Type B pancreatic cell (in vitro differentiated cells): ENCODE results near the gene HRH1. TPM values are rescaled to one million over a fixed set of nuclear protein-coding genes. Genes with fewer than 3 reads are reported as not detected.

Source experiments
- DNase-seq: peaks from one replicate; pipeline ENCODE4 v3.0.0; 2021; ENCODE audit warnings: mixed read lengths; ENCODE audit not compliant: unreplicated experiment; ENCODE audit errors: extremely low spot score
- H3K27ac Mint-ChIP-seq: 2 replicates; pipeline ENCODE4 v1.8.0; 2021; ENCODE audit warnings: mild to moderate bottlenecking, mixed read lengths
- H3K27me3 Mint-ChIP-seq: 2 replicates; pipeline ENCODE4 v1.8.0; 2021; ENCODE audit warnings: mixed read lengths
- H3K36me3 Mint-ChIP-seq: 2 replicates; pipeline ENCODE4 v1.8.0; 2021; ENCODE audit warnings: mixed read lengths
- H3K4me1 Mint-ChIP-seq: one replicate; pipeline ENCODE4 v1.8.0; 2021; ENCODE audit warnings: mixed read lengths; ENCODE audit not compliant: unreplicated experiment
- H3K4me3 Mint-ChIP-seq: 2 replicates; pipeline ENCODE4 v1.8.0; 2021; ENCODE audit warnings: mild to moderate bottlenecking, mixed read lengths
- H3K9me3 Mint-ChIP-seq: 2 replicates; pipeline ENCODE4 v1.8.0; 2021; ENCODE audit warnings: mixed read lengths
- CTCF ChIP-seq: fragments of 200-600 bp; sonication (generic); conservative IDR thresholded peaks from 2 replicates; pipeline ENCODE4 v1.5.0; 2021; ENCODE audit warnings: antibody characterized with exemption, mild to moderate bottlenecking
- total RNA-seq: library from RNA; stranded (reverse); gene quantifications from 2 replicates; pipeline ENCODE4 v1.2.1, GENCODE V29; 2021; ENCODE audit warnings: low replicate concordance

Gene HRH1
- total RNA-seq, 1 donor from 2014 or later = 4.7 TPM

GRCh38 chr3:11300970-11301369, 146.7 kb downstream of the HRH1 start:
- Mint-ChIP-seq H3K4me1 (peaks cover 11% of the 10 kb centered on the region), H3K27ac (peak overlapping the region; percentile 25), H3K27me3 (no peaks in the 10 kb centered on the region), H3K9me3 (no peaks in the 10 kb centered on the region), H3K4me3 (no peak overlapping the region), H3K36me3 (peaks cover 27% of the 10 kb centered on the region)
- TF ChIP-seq CTCF = no peak
- DNase-seq = no peak

GRCh38 chr3:11302444-11302843, 148.2 kb downstream of the HRH1 start:
- Mint-ChIP-seq H3K9me3 (no peaks in the 10 kb centered on the region), H3K4me3 (no peak overlapping the region), H3K27me3 (no peaks in the 10 kb centered on the region), H3K4me1 (peaks cover 11% of the 10 kb centered on the region), H3K27ac (no peak overlapping the region), H3K36me3 (peaks cover 26% of the 10 kb centered on the region)
- no peak for TF ChIP-seq CTCF
- DNase-seq = no peak

GRCh38 chr3:11304175-11304574, 149.9 kb downstream of the HRH1 start:
- no peaks in the 10 kb centered on the region for H3K9me3 Mint-ChIP-seq
- H3K36me3 Mint-ChIP-seq = peaks cover 37% of the 10 kb centered on the region
- TF ChIP-seq CTCF = no peak
- no peak for DNase-seq
- no peaks in the 10 kb centered on the region for H3K27me3 Mint-ChIP-seq
- H3K27ac Mint-ChIP-seq = no peak overlapping the region
- H3K4me3 Mint-ChIP-seq = no peak overlapping the region
- H3K4me1 Mint-ChIP-seq = peaks cover 11% of the 10 kb centered on the region

- no peak for TF ChIP-seq CTCF
- peak overlapping the region; percentile 21 for H3K27ac Mint-ChIP-seq
- no peak overlapping the region for H3K4me3 Mint-ChIP-seq
- no peak for DNase-seq
- H3K9me3 Mint-ChIP-seq = no peaks in the 10 kb centered on the region
- H3K27me3 Mint-ChIP-seq = no peaks in the 10 kb centered on the region
- peaks cover 7% of the 10 kb centered on the region for H3K4me1 Mint-ChIP-seq
- H3K36me3 Mint-ChIP-seq = peaks cover 45% of the 10 kb centered on the region
Observed at GRCh38 chr3:11305509-11305908, 151.2 kb downstream of the HRH1 start.

- peaks cover 43% of the 10 kb centered on the region for H3K36me3 Mint-ChIP-seq
- no peak for DNase-seq
- no peak for TF ChIP-seq CTCF
- no peaks in the 10 kb centered on the region for H3K4me1 Mint-ChIP-seq
- no peak overlapping the region for H3K4me3 Mint-ChIP-seq
- no peak overlapping the region for H3K27ac Mint-ChIP-seq
- no peaks in the 10 kb centered on the region for H3K9me3 Mint-ChIP-seq
- H3K27me3 Mint-ChIP-seq = no peaks in the 10 kb centered on the region
Observed at GRCh38 chr3:11306817-11307589, 152.7 kb downstream of the HRH1 start.
